IMR-90 (cell line): ENCODE results near the gene RASA1. TPM values are rescaled to one million over a fixed set of nuclear protein-coding genes. Genes with fewer than 3 reads are reported as not detected.

Experiments used
- ATAC-seq: fragments of 200-7000 bp; cut with Tn5 transposase; 2 replicates; pipeline ENCODE4 v1.9.1; 2020; ENCODE audit warnings: low read depth, mild to moderate bottlenecking, moderate library complexity
- BruUV-seq: library from RNA; stranded (reverse); fragments of 400-500 nt; replicated peaks from 2 replicates; lab custom pipeline; 2021; lab: Mats Ljungman, UMichigan
- CTCF ChIA-PET: fragments of 300-600 bp; formaldehyde crosslinking; extraction: SDS; loops from one replicate; lab custom pipeline; 2021; ENCODE audit warnings: antibody characterized with exemption; lab: Yijun Ruan, JAX
- POLR2A ChIA-PET: fragments of 300-600 bp; sonication (Branson Sonifier 250); formaldehyde crosslinking; loops from one replicate; lab custom pipeline; 2022; ENCODE audit warnings: antibody characterized with exemption; ENCODE audit not compliant: unreplicated experiment; lab: Charles Lee
- DNase-seq: peaks from one replicate; pipeline ENCODE4 v3.0.0; 2013
- H2AFZ ChIP-seq: replicated peaks from 2 replicates; pipeline ENCODE3; 2013; ENCODE audit warnings: low read length, mild to moderate bottlenecking; ENCODE audit not compliant: poor library complexity
- H2AK5ac ChIP-seq: 2 replicates; pipeline ENCODE4 v1.6.1; 2013; ENCODE audit warnings: low read depth, low read length, inconsistent platforms
- H2AK9ac ChIP-seq: replicated peaks from 2 replicates; pipeline ENCODE3; 2013; ENCODE audit warnings: mild to moderate bottlenecking, low read depth, low read length, moderate library complexity; ENCODE audit not compliant: poor library complexity
- H2BK120ac ChIP-seq: 2 replicates; pipeline ENCODE4 v1.6.1; 2013; ENCODE audit warnings: low read depth, low read length, inconsistent platforms
- H2BK15ac ChIP-seq: 3 replicates; pipeline ENCODE4 v1.6.1; 2013; ENCODE audit warnings: low read depth, low read length, inconsistent platforms
- H2BK20ac ChIP-seq: 2 replicates; pipeline ENCODE4 v1.6.1; 2013; ENCODE audit warnings: low read depth, mild to moderate bottlenecking, inconsistent platforms, low read length, moderate library complexity
- H2BK5ac ChIP-seq: 2 replicates; pipeline ENCODE4 v1.6.1; 2013; ENCODE audit warnings: mild to moderate bottlenecking, low read depth, low read length, inconsistent platforms; ENCODE audit not compliant: poor library complexity, severe bottlenecking
- H3K14ac ChIP-seq: replicated peaks from 2 replicates; pipeline ENCODE4 v1.6.1; 2013; ENCODE audit warnings: low read depth, low read length, inconsistent platforms
- H3K18ac ChIP-seq: 2 replicates; pipeline ENCODE4 v1.6.1; 2013; ENCODE audit warnings: low read depth, low read length, control low read depth
- H3K23ac ChIP-seq: 2 replicates; pipeline ENCODE4 v1.6.1; 2013; ENCODE audit warnings: low read depth, low read length, inconsistent platforms
- H3K27ac ChIP-seq: 2 replicates; pipeline ENCODE4 v1.5.1; 2013; ENCODE audit warnings: mild to moderate bottlenecking, control low read depth, low read length; ENCODE audit not compliant: insufficient read depth
- H3K27me3 ChIP-seq: 2 replicates; pipeline ENCODE4 v1.6.1; 2013; ENCODE audit warnings: low read length; ENCODE audit not compliant: control insufficient read depth, insufficient read depth
- H3K36me3 ChIP-seq: 2 replicates; pipeline ENCODE4 v1.6.1; 2013; ENCODE audit warnings: low read length, mixed read lengths; ENCODE audit not compliant: control insufficient read depth, insufficient read depth
- H3K4ac ChIP-seq: 2 replicates; pipeline ENCODE4 v1.6.1; 2013; ENCODE audit warnings: low read depth, low read length, inconsistent platforms
- H3K4me1 ChIP-seq: 2 replicates; pipeline ENCODE4 v1.6.1; 2013; ENCODE audit warnings: low read length, mixed read lengths; ENCODE audit not compliant: control insufficient read depth, insufficient read depth
- H3K4me2 ChIP-seq: 2 replicates; pipeline ENCODE4 v1.6.1; 2013; ENCODE audit warnings: low read depth, mild to moderate bottlenecking, control low read depth, low read length, moderate library complexity
- H3K4me3 ChIP-seq: 2 replicates; pipeline ENCODE4 v1.5.1; 2013; ENCODE audit warnings: low read depth, mild to moderate bottlenecking, control low read depth, low read length, moderate library complexity; ENCODE audit not compliant: insufficient read depth
- H3K56ac ChIP-seq: 2 replicates; pipeline ENCODE4 v1.6.1; 2013; ENCODE audit warnings: low read length, inconsistent platforms; ENCODE audit not compliant: insufficient read depth; ENCODE audit errors: extremely low read depth
- H3K79me1 ChIP-seq, 2 experiments: 2 replicates each; pipeline ENCODE4 v1.6.1; 2013; ENCODE audit warnings: low read length in 2 of 2, inconsistent platforms in 1 of 2, low read depth in 1 of 2
- H3K9ac ChIP-seq: 2 replicates; pipeline ENCODE4 v1.6.1; 2013; ENCODE audit warnings: low read depth, low read length, control low read depth
- H3K9me1 ChIP-seq: 2 replicates; pipeline ENCODE4 v1.6.1; 2013; ENCODE audit warnings: low read length, inconsistent platforms; ENCODE audit not compliant: insufficient read depth
- H3K9me3 ChIP-seq: 2 replicates; pipeline ENCODE4 v1.6.1; 2013; ENCODE audit warnings: low read length; ENCODE audit not compliant: control insufficient read depth, insufficient read depth
- H4K20me1 ChIP-seq: 2 replicates; pipeline ENCODE4 v1.6.1; 2013; ENCODE audit warnings: low read length, inconsistent platforms; ENCODE audit not compliant: insufficient read depth
- H4K5ac ChIP-seq: 2 replicates; pipeline ENCODE4 v1.6.1; 2013; ENCODE audit warnings: mild to moderate bottlenecking, low read depth, low read length, control low read depth
- H4K8ac ChIP-seq, 2 experiments: 2 replicates each; pipeline ENCODE4 v1.6.1; 2013; ENCODE audit warnings: low read depth in 2 of 2, low read length in 2 of 2, control low read depth in 1 of 2, inconsistent platforms in 1 of 2
- H4K91ac ChIP-seq: 2 replicates; pipeline ENCODE4 v1.6.1; 2013; ENCODE audit warnings: low read depth, low read length, inconsistent platforms; ENCODE audit not compliant: insufficient read depth
- BHLHE40 ChIP-seq: fragments of 150-350 bp; IDR thresholded peaks from 2 replicates; pipeline ENCODE4 v1.6.1; 2016; ENCODE audit warnings: mild to moderate bottlenecking, low read depth, low read length
- CEBPB ChIP-seq: IDR thresholded peaks from 2 replicates; pipeline ENCODE4 v1.6.1; 2012; ENCODE audit warnings: low read depth, low read length, improper control_type of control experiment
- CHD1 ChIP-seq: IDR thresholded peaks from 2 replicates; pipeline ENCODE4 v1.6.1; 2012; ENCODE audit warnings: low read depth, low read length, improper control_type of control experiment
- CTCF ChIP-seq: conservative IDR thresholded peaks from 2 replicates; pipeline ENCODE4 v1.5.1; 2012; ENCODE audit warnings: mild to moderate bottlenecking, low read depth, low read length, improper control_type of control experiment
- ELK1 ChIP-seq: fragments of 150-350 bp; IDR thresholded peaks from 2 replicates; pipeline ENCODE4 v1.6.1; 2016; ENCODE audit warnings: low read depth, mild to moderate bottlenecking, low read length, moderate library complexity, borderline replicate concordance
- FOS ChIP-seq: fragments of 150-350 bp; IDR thresholded peaks from 2 replicates; pipeline ENCODE4 v1.6.1; 2016; ENCODE audit warnings: low read depth, low read length
- MAFK ChIP-seq: IDR thresholded peaks from 2 replicates; pipeline ENCODE4 v1.6.1; 2012; ENCODE audit warnings: low read depth, low read length, improper control_type of control experiment
- MAZ ChIP-seq: IDR thresholded peaks from 2 replicates; pipeline ENCODE4 v1.6.1; 2012; ENCODE audit warnings: low read depth, mild to moderate bottlenecking, low read length, improper control_type of control experiment, moderate library complexity, borderline replicate concordance
- MXI1 ChIP-seq: IDR thresholded peaks from 2 replicates; pipeline ENCODE4 v1.6.1; 2012; ENCODE audit warnings: low read depth, mild to moderate bottlenecking, low read length, moderate library complexity, borderline replicate concordance
- NFE2L2 ChIP-seq: fragments of 150-350 bp; IDR thresholded peaks from 2 replicates; pipeline ENCODE4 v1.6.1; 2016; ENCODE audit warnings: low read depth, mild to moderate bottlenecking, low read length
- POLR2A ChIP-seq: IDR thresholded peaks from 2 replicates; pipeline ENCODE4 v1.6.1; 2012; ENCODE audit warnings: mild to moderate bottlenecking, low read depth, low read length
- RAD21 ChIP-seq: IDR thresholded peaks from 2 replicates; pipeline ENCODE4 v1.6.1; 2012; ENCODE audit warnings: low read length, improper control_type of control experiment
- RCOR1 ChIP-seq: IDR thresholded peaks from 2 replicates; pipeline ENCODE4 v1.6.1; 2012; ENCODE audit warnings: mild to moderate bottlenecking, low read length, improper control_type of control experiment; ENCODE audit not compliant: insufficient replicate concordance
- RFX5 ChIP-seq: IDR thresholded peaks from 2 replicates; pipeline ENCODE4 v1.8.0; 2012; ENCODE audit warnings: low read depth, mild to moderate bottlenecking, low read length, moderate library complexity
- SMC3 ChIP-seq: fragments of 150-350 bp; IDR thresholded peaks from 2 replicates; pipeline ENCODE4 v1.6.1; 2016; ENCODE audit warnings: low read depth, mild to moderate bottlenecking, antibody characterized with exemption, low read length, moderate library complexity
- USF2 ChIP-seq: fragments of 150-350 bp; IDR thresholded peaks from 2 replicates; pipeline ENCODE4 v1.6.1; 2017; ENCODE audit warnings: mild to moderate bottlenecking, antibody characterized with exemption, low read length, low read depth
- WGBS, 2 experiments: methylation state at CpG; one replicate each; pipeline versions ENCODE4 v1.1.5 to v1.1.7; 2013; ENCODE audit warnings: missing lambda C conversion rate in 2 of 2; ENCODE audit not compliant: insufficient read length in 1 of 2; ENCODE audit errors: extremely low coverage in 2 of 2; 5-methylcytosine and 5-hydroxymethylcytosine counted together
- dilution Hi-C: fragments of 300-500 bp; cut with HindIII; formaldehyde crosslinking; loops from one replicate; pipeline ENCODE4 v1.14.3; 2018; ENCODE audit warnings: low sequenced_read_pairs; ENCODE audit not compliant: unreplicated experiment
- in situ Hi-C: fragments of 300-500 bp; cut with MboI; formaldehyde crosslinking; loops from 3 replicates; pipeline ENCODE4 v1.14.3; 2019; ENCODE audit warnings: low sequenced_read_pairs, inconsistent platforms, mixed read lengths
- intact Hi-C: fragments of 100-400 bp; cut with micrococcal nuclease; formaldehyde crosslinking; loops from 2 replicates; pipeline ENCODE4 v1.10.0; 2022
- polyA plus RNA-seq, 3 experiments: library from polyadenylated mRNA; depleted of rRNA; stranded (reverse); fragments of >200 nt; gene quantifications; 2 replicates each; pipeline ENCODE4 v1.2.3, GENCODE V29; 2012; ENCODE audit warnings: low replicate concordance in 1 of 3
- total RNA-seq: library from RNA; depleted of rRNA; stranded (reverse); fragments of >200 nt; gene quantifications from 2 replicates; pipeline ENCODE4 v1.2.3, GENCODE V29; 2012

Gene RASA1
- total and polyA plus RNA-seq, 2 of the 4 experiments (the other 2 are of a cell fraction): 37.6 to 45.7 TPM

- no peak overlapping the region for H3K4me2 ChIP-seq
- H3K9me1 ChIP-seq: no peaks in the 10 kb centered on the region
- no CpG with 5 or more reads among the region's 1 CpG for WGBS, 2 experiments
- no peak for DNase-seq
- no peak overlapping the region for H2AFZ ChIP-seq
- H2BK15ac ChIP-seq: no peak overlapping the region
- no peak overlapping the region for H2AK5ac ChIP-seq
- no peak overlapping the region for H2BK5ac ChIP-seq
- H2BK120ac ChIP-seq: no peak overlapping the region
- no peak overlapping the region for H3K4me3 ChIP-seq
- no peak for TF ChIP-seq MXI1
- TF ChIP-seq USF2: no peak
- no peak for TF ChIP-seq RFX5
- no peak for TF ChIP-seq RCOR1
- no peak for TF ChIP-seq MAFK
- TF ChIP-seq RAD21: no peak
- TF ChIP-seq BHLHE40: no peak
- no peak for TF ChIP-seq FOS
- TF ChIP-seq NFE2L2: no peak
- TF ChIP-seq MAZ: no peak
- TF ChIP-seq SMC3: no peak
- no peak for TF ChIP-seq CEBPB
- TF ChIP-seq ELK1: no peak
- no peak for TF ChIP-seq POLR2A
- no peak for TF ChIP-seq CHD1
- TF ChIP-seq CTCF: no peak
- CTCF ChIA-PET: no interaction called here
- H3K4ac ChIP-seq: no peak overlapping the region
- H3K18ac ChIP-seq: no peak overlapping the region
- POLR2A ChIA-PET: no interaction called here
- H3K27ac ChIP-seq: no peak overlapping the region
- H4K91ac ChIP-seq: no peak overlapping the region
- dilution Hi-C loops: no loop called here
- H4K8ac ChIP-seq: no peak overlapping the region
- H2BK20ac ChIP-seq: no peak overlapping the region
- no peaks in the 10 kb centered on the region for H3K27me3 ChIP-seq
- no peak overlapping the region for H3K9ac ChIP-seq
- intact Hi-C loops: no loop called here
- no peak overlapping the region for H3K14ac ChIP-seq
- no peak overlapping the region for H3K23ac ChIP-seq
- H4K20me1 ChIP-seq: no peaks in the 10 kb centered on the region
- no peaks in the 10 kb centered on the region for H3K4me1 ChIP-seq
- no peak overlapping the region for H2AK9ac ChIP-seq
- BruUV-seq: no TSS peak
- in situ Hi-C loops: no loop called here
- no peak for ATAC-seq
- H4K5ac ChIP-seq: no peak overlapping the region
- H3K56ac ChIP-seq: no peak overlapping the region
- H3K36me3 ChIP-seq: no peaks in the 10 kb centered on the region
- H3K79me1 ChIP-seq: no peaks in the 10 kb centered on the region
- H3K9me3 ChIP-seq: no peaks in the 10 kb centered on the region
Observed at GRCh38 chr5:87434461-87434860, 166.8 kb downstream of the RASA1 start.
